ENCODE data around the gene LYSMD2.
A peak's percentile ranks its signal among the peaks of the same experiment; 100 is the strongest.

Gene LYSMD2

DNA sequence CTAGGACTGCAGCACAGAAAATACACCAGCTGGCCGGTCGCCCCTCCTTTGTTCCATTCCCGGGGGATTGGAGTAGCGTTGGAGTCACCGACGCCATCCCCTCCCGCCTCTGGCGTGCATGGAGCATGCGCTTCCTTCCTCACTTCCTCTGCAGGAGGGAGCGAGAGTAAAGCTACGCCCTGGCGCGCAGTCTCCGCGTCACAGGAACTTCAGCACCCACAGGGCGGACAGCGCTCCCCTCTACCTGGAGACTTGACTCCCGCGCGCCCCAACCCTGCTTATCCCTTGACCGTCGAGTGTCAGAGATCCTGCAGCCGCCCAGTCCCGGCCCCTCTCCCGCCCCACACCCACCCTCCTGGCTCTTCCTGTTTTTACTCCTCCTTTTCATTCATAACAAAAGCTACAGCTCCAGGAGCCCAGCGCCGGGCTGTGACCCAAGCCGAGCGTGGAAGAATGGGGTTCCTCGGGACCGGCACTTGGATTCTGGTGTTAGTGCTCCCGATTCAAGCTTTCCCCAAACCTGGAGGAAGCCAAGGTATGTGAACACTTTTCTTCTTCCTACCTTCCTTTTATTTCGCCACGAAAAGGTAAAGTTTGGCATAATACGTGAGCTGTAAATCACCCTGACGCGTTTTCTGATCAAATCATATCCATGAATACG, 56.0 kb downstream of the LYSMD2 start, which contains the start of gene SCG3:
TSS of gene SCG3 (plus strand) at position 201 of the 661 bp plus-strand sequence. CDS start at position 454, 253 bp downstream.
- TF ChIP-seq, protein P1, sequence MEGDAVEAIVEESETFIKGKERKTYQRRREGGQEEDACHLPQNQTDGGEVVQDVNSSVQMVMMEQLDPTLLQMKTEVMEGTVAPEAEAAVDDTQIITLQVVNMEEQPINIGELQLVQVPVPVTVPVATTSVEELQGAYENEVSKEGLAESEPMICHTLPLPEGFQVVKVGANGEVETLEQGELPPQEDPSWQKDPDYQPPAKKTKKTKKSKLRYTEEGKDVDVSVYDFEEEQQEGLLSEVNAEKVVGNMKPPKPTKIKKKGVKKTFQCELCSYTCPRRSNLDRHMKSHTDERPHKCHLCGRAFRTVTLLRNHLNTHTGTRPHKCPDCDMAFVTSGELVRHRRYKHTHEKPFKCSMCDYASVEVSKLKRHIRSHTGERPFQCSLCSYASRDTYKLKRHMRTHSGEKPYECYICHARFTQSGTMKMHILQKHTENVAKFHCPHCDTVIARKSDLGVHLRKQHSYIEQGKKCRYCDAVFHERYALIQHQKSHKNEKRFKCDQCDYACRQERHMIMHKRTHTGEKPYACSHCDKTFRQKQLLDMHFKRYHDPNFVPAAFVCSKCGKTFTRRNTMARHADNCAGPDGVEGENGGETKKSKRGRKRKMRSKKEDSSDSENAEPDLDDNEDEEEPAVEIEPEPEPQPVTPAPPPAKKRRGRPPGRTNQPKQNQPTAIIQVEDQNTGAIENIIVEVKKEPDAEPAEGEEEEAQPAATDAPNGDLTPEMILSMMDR (IDR thresholded peaks at IDR 0.05; ENCODE audit: low read depth, low read length): no peak
- DNase-seq: peak; percentile 93
- peaks cover 23% of the 10 kb centered on the region for H3K36me3 ChIP-seq
- peak within 1 kb of the TSS; percentile 77 for H3K27ac ChIP-seq
- no peaks in the 10 kb centered on the region for H3K27me3 ChIP-seq (ENCODE audit: insufficient read depth, low read depth, severe bottlenecking)
- H3K9me3 ChIP-seq (ENCODE audit: severe bottlenecking): no peaks in the 10 kb centered on the region
- peak within 1 kb of the TSS; percentile 99 for H3K4me3 ChIP-seq (ENCODE audit: low read depth, low read length)

DNA sequence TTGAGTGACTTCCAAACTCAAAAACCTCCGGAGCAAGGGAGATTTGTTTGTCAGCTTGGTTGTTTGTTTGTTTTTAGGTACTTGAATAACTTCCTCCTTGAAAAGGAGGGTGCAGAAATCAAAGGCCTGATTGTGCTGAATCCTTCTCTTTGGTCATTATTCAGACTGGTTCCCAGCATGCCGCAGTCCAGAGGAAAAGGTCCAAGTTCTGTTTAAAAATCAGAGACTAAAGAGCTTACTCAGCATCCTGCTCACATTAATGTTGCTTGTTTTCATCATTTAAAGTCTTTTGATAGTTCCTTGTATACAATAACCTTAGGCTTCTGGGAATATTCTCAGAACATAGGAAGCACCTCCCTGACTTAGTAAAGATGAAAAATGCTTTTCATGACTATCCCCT, 57.1 kb downstream of the LYSMD2 start:
- no peak for DNase-seq
- H3K36me3 ChIP-seq: peaks cover 14% of the 10 kb centered on the region
- H3K4me3 ChIP-seq (ENCODE audit: low read depth, low read length): no peak overlapping the region
- H3K27me3 ChIP-seq (ENCODE audit: insufficient read depth, low read depth, severe bottlenecking): no peaks in the 10 kb centered on the region
- no peaks in the 10 kb centered on the region for H3K9me3 ChIP-seq (ENCODE audit: severe bottlenecking)
- TF ChIP-seq, protein P1 (IDR thresholded peaks at IDR 0.05; ENCODE audit: low read depth, low read length): no peak
- H3K27ac ChIP-seq: no peak overlapping the region

DNA sequence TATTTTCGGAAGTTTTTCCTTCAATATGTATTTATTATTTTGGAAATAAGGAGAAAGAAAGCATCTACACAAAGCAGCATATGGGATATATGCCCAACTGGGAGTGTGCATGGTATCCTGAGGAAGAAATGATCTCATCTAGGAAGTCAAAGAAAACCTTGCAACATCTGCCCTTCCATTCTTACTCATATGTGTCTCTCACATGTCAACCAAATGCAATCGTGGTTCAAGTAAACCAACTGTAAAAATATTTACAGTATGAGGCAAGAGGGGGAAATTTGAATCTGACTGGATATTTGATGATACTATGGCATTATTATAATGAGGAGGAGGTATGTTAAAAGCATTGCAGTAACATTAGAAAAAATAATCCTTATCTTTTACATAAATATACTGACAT, 59.4 kb downstream of the LYSMD2 start:
- H3K27ac ChIP-seq: no peak overlapping the region
- no peak overlapping the region for H3K4me3 ChIP-seq (ENCODE audit: low read depth, low read length)
- TF ChIP-seq, protein P1 (IDR thresholded peaks at IDR 0.05; ENCODE audit: low read depth, low read length): no peak
- H3K36me3 ChIP-seq: no peaks in the 10 kb centered on the region; the same call in 1 of the 2 replicates
- H3K9me3 ChIP-seq (ENCODE audit: severe bottlenecking): no peaks in the 10 kb centered on the region
- H3K27me3 ChIP-seq (ENCODE audit: insufficient read depth, low read depth, severe bottlenecking): no peaks in the 10 kb centered on the region
- no peak for DNase-seq

DNA sequence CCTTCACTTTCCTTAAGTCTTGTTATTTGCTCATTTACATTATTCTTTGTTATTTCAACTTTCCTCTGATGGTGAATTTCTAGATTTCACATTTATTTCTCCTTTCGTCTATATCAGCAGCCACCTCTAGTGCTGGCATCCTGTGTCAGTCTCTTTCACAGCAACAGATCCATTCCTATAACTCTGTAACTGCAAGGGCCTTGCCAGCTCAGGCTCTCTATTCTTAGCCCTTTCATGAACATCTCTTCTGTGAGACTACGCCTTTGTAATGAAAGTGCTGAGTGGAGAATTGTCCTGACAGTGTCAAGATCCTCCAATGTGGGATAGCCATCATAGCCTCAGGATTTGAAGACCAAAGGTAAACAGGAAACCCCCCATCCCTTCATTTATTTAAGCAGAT, 60.0 kb downstream of the LYSMD2 start:
- Histone ChIP-seq H3K9me3 (ENCODE audit: severe bottlenecking) (no peaks in the 10 kb centered on the region), H3K27me3 (ENCODE audit: insufficient read depth, low read depth, severe bottlenecking) (no peaks in the 10 kb centered on the region), H3K36me3 (no peaks in the 10 kb centered on the region; the same call in 1 of the 2 replicates), H3K27ac (no peak overlapping the region), H3K4me3 (ENCODE audit: low read depth, low read length) (no peak overlapping the region)
- TF ChIP-seq, protein P1 (IDR thresholded peaks at IDR 0.05; ENCODE audit: low read depth, low read length): no peak
- DNase-seq: no peak

DNA sequence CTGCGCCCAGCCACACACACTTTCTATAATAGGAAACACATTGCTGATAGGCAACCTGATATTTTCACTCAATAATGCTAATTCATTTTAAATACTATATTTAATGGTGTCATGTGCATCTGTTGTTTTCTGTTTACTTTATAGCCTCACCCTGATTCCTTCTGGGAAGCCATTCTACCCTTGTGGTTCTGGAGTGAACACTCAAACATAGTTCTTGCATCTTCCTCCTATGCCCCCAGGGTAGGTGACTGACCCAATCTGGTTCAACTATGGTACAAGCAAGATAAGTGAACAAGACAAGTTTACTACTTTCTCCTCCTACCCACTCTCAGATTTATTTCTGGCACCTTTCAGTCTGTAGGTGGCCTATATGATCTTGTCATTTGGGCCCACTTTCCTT, 60.4 kb downstream of the LYSMD2 start:
- H3K9me3 ChIP-seq (ENCODE audit: severe bottlenecking): no peaks in the 10 kb centered on the region
- no peak for DNase-seq
- no peaks in the 10 kb centered on the region for H3K27me3 ChIP-seq (ENCODE audit: insufficient read depth, low read depth, severe bottlenecking)
- TF ChIP-seq, protein P1 (IDR thresholded peaks at IDR 0.05; ENCODE audit: low read depth, low read length): no peak
- no peak overlapping the region for H3K27ac ChIP-seq
- H3K36me3 ChIP-seq: no peaks in the 10 kb centered on the region; the same call in 1 of the 2 replicates
- H3K4me3 ChIP-seq (ENCODE audit: low read depth, low read length): no peak overlapping the region

DNA sequence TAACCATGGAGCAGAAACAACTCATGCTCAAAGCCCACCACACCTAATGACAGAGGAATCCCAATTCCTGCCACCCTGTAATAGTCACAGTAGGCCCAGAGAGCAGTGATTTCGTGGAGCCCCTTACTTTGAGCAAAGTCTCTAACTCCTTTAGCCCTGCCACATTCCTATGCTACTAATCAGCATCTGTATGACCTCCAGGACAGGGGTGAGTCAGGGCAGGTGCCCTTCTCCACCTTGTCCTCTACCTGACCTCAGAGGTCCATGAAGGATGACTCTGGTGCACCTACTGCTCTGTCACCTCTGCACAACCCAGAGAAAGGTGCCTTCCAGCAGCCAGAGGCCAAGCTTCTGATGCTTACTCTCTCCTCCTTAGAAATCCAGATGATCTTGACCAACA, 62.2 kb downstream of the LYSMD2 start:
- Histone ChIP-seq H3K27me3 (ENCODE audit: insufficient read depth, low read depth, severe bottlenecking) (no peaks in the 10 kb centered on the region), H3K9me3 (ENCODE audit: severe bottlenecking) (no peaks in the 10 kb centered on the region), H3K27ac (no peak overlapping the region), H3K36me3 (no peaks in the 10 kb centered on the region), H3K4me3 (ENCODE audit: low read depth, low read length) (no peak overlapping the region)
- DNase-seq: no peak
- TF ChIP-seq, protein P1 (IDR thresholded peaks at IDR 0.05; ENCODE audit: low read depth, low read length): no peak

All from WERI-Rb-1 (cell line).